HEK293T (cell line): ENCODE measurements around the gene OR13J1.

ENCODE experiments used
- BHLHE40 ChIP-seq: fragments of 450-650 bp; IDR thresholded peaks from 2 replicates; pipeline ENCODE4 v1.6.1; 2016; ENCODE audit warnings: mild to moderate bottlenecking, moderate library complexity, borderline replicate concordance
- CTBP1 ChIP-seq: fragments of 450-650 bp; IDR thresholded peaks from 2 replicates; pipeline ENCODE4 v1.6.1; 2016; ENCODE audit warnings: borderline replicate concordance
- ELF4 ChIP-seq: fragments of 450-650 bp; IDR thresholded peaks from 2 replicates; pipeline ENCODE4 v1.6.1; 2017; ENCODE audit warnings: antibody characterized with exemption
- FOXK2 ChIP-seq: fragments of 450-650 bp; IDR thresholded peaks from 2 replicates; pipeline ENCODE4 v1.6.1; 2016; ENCODE audit warnings: mild to moderate bottlenecking
- FOXM1 ChIP-seq: fragments of 450-650 bp; IDR thresholded peaks from 2 replicates; pipeline ENCODE4 v1.6.1; 2017; ENCODE audit warnings: mild to moderate bottlenecking, borderline replicate concordance
- L3MBTL2 ChIP-seq: fragments of 450-650 bp; conservative IDR thresholded peaks from 2 replicates; pipeline ENCODE4 v1.6.1; 2016; ENCODE audit warnings: mild to moderate bottlenecking
- LEF1 ChIP-seq: fragments of 450-650 bp; IDR thresholded peaks from 2 replicates; pipeline ENCODE4 v1.6.1; 2017; ENCODE audit warnings: mild to moderate bottlenecking, borderline replicate concordance
- NFRKB ChIP-seq: fragments of 450-650 bp; IDR thresholded peaks from 2 replicates; pipeline ENCODE4 v1.6.1; 2016; ENCODE audit warnings: mild to moderate bottlenecking, moderate library complexity
- TARDBP ChIP-seq: fragments of 450-650 bp; IDR thresholded peaks from 2 replicates; pipeline ENCODE4 v1.6.1; 2016

DNA sequence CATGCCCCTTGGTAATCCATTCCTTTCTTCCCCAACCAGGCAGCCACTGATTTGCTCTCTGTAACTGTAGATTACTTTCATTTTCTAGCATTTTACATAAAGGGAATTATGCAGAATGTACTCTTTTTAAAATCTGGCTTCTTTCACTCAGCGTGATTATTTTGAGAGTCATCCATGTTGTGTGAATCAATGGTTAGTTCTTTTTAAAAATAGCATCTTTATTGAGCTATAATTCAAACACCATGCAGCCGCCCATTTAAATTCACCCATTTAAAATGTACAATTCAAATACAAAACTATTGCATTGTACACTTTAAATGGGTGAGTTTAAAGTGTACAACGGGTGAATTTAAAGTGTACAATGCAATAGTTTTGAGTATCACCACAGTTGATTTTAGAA lies 2.3 kb upstream of the OR13J1 start:
- TF ChIP-seq CTBP1 (no peak), ELF4 (no peak), FOXK2 (no peak), L3MBTL2 (no peak), FOXM1 (no peak), TARDBP (no peak), BHLHE40 (no peak), NFRKB (no peak), LEF1 (no peak)
